Measurements from ENCODE around the gene PHF13.
"Not testable (repeated sequence)": the region's sequence is repeated elsewhere in the genome, so short reads cannot be mapped to it uniquely, and the experiment has no call there.

The PHF13 gene

DNA sequence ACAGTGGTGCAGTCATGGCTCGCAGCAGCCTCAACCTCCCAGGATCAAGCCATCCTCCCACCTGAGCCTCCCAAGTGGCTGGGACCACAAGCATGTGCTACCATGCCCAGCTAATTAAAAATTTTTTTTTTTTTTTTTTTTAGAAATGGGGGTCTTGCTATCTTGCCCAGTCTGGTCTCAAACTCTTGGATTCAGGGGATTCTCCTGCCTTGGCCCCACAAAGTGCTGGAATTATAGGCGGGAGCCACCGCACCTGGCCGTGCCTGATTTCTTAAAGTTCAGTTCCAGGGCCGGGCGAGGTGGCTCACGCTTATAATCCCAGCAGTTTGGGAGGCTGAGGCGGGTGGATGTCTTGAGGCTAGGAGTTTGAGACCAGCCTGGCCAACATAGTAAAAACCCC lies 17.5 kb downstream of the PHF13 start:
- DNase-seq: no peak

DNA sequence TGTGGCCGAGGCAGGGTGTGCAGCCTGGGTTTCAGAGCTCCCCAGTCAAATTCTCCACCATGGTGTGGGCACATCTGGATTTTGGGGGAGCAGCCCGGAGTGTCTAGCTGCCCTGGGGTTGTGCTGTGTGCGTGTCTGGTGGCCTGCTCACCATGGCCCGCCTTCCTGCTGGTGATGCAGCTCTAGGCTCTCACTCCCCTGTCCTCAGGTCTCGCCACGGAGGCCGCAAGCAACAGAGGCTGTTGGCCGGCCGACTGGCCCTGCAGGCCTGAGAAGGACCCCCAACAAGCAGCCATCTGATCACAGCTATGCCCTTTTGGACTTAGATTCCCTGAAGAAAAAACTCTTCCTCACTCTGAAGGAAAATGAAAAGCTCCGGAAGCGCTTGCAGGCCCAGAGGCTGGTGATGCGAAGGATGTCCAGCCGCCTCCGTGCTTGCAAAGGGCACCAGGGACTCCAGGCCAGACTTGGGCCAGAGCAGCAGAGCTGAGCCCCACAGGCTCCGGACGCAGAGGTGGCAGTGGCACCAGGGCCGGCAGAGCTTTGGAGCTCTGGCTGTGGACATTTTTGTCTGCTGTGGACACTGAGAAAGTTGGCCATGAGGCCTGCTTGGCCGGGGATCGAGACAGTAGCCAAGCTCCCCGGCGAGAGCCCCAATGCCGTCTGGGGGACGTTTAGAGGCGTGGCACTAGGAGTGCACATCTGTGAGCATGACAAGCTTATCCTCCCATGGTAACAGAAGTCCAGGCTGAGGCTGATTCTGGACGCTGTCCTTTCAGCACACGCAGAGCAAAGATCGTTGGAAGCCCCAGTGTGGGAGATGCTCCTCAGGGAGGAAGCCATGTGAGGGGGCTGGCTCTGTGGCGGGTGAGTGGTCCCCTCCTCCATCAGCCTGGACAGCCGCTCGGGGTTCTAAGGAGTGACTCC lies 19.3 kb downstream of the PHF13 start:
- no peak for DNase-seq

DNA sequence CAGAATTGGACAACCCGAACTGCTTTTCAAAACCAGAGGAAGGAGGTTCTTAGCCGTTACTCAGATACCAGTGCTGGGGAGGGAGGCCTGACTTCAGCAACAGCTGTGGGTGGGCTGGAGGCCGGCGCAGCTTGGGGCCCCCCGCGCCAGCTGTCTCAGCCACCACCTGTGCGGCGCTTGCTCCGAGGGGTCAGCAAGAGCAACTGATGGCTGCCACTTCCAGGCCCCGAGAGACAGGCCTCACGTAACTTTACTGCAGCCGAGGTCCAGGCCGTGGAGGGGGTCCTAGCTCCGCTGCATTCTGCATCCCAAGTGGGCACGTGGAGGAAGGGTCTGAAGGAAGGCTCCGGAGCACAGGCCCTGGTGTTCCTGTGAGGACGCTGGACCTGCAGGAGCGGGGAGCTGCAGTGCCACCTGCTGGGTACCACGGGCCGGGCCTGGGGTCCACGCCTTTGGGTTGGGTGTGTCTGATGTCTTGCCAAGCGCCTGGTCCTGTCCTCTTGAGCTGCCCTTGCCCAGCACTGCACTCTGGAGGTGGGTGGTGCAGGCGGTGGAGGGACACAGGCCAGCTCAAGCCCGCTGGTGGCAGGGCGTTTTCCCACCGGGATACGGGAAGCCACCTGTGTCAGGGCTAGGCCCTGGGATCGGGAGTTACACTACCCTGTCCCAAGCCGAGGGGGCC lies 21.0 kb downstream of the PHF13 start:
- no peak for DNase-seq

DNA sequence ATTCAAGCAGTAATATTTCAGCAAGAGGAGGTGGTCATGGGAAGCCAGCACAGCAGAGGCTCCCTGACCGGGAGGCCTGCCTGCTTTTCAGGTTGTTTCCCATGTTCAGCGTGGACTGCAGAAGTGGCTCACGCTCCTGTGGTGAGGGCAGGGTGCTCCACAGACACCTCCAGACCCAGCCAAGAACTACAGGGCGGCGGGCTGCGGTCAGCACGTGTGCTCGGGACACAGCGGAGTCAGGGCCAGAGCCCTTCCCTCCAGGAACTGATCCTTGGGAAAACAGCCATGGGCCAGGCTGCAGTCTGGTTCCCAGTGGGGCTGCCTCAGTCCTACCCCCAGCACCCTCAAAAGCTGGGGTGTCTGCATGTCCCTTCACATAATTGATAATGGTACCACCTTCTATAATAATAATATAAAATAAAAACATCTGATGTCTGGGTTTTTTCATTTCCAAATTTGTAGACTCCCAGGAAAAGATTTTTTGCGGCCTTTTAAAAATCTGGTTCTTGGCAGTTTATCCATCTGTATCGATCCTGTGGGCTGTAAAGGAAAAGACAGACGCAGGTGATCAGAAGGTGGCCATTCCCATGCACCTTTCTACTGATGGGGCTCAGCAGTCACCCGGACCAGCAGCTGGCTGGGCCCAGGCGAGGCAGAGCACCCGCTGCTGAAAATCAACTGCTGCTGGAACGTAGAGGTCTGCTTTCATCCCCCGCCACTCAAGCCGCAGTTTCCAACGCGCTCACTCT lies 21.8 kb downstream of the PHF13 start:
- no peak for DNase-seq

DNA sequence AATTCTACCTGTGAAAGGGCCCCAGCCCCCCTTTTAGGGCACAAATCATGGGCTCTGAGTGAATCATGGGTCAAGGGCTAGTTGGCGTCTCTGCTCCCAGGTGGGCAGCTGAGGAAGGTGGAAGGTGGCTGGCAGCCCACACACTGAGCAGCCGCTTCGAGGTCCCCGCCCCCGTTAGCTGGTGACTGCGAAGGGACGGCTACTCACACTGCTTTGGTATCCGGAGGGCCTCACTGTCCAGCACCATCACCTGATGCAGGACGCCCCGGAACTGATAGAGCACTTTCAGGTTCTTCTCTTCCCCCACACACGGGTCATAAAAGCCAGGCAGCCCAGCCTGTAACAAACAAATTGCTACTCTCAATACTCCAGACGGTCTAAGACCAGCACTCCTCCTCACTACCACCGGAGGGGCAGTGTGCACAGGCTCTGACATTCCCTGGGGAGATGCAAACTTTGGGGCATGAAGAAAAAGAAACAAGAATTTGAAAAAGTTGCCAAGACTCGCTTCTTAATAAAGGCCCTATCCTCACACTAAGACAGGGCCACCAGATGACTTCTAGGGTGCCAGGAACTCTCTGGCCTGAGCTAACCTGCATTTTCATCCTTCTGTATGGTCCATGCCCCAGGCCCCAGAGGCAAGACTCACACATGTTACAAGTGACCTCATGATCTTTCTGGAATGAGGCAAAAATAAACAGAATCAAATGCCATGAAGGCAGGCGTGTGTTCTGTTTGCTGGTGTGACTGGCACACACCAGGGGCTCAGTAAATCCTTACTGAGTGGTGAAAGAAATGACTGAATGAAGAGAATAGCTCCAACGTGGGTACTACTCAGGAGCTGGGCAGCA lies 22.6 kb downstream of the PHF13 start:
- DNase-seq: no peak

DNA sequence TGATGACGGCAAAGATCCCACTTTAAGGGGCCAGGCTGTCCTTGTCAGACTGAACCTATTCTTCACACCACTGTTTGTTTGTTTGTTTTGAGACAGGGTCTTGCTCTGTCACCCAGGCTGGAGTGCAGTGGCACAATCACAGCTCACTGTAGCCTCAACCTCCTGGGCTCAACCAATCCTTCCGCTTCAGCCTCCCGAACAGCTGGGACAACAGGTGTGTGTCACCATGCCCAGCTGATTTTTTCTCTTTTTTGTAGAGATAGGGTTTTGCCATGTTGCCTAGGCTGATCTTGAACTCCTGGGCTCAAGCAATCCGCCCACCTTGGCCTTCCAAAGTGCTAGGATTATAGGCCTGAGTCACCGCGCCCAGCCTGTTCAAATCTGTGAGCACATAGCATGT lies 23.2 kb downstream of the PHF13 start:
- DNase-seq: not testable (repeated sequence)

DNA sequence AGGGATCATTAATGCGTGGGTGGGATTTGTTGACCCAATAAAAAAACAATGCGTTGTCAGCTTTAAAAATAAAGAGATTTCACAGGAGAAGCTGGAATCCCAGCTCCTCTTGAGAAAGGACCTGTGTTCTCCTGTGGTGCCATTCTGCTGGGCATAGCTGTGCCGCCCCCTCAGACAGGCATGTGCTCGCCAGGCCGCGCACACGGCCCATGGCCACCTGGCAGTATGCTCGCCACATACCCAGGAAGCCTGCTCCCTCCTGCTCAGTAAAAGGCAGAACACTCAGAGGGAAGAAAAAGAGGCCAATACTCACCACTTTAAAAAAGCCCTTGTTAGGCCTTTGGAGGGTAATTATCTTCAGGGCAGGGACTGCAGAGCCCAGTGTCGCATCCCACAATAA lies 24.2 kb downstream of the PHF13 start:
- no peak for DNase-seq

DNA sequence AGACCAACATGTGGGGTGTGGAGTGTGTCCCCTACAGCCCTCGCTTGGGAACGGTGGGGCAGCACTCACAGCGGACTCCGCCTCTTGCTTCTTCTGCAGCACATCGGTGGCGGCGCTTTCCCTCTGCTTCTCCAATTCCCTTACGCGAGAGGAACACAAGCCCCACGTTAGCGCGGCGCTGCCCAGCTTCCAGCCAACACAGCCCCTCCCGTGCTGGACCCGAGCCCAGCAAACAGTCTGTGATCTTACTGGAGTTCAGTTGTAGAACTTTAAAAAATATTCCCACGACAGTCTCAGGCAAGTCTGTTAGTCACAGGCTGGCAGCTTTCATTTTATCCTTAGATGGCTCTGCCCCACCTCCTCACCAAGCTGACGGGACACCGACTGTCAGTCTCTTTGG lies 24.7 kb downstream of the PHF13 start:
- DNase-seq: no peak

DNA sequence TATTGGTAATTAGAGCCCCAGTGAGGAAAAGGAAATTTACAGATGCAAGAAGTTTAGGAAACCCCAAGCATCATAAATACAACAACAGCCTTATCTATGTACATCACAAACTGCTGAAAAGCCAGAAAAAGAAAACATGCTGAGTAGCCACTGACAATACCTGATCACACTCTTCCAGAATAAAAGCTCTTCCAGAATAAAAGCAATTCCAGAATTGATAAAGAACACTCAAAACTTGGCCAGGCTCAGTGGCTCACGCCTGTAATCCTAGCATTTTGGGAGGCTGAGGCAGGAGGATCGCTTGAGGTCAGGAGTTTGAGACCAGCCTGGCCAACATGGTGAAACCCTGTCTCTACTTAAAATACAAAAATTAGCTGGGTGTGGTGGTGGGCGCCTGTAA lies 27.3 kb downstream of the PHF13 start:
- not testable (repeated sequence) for DNase-seq

DNA sequence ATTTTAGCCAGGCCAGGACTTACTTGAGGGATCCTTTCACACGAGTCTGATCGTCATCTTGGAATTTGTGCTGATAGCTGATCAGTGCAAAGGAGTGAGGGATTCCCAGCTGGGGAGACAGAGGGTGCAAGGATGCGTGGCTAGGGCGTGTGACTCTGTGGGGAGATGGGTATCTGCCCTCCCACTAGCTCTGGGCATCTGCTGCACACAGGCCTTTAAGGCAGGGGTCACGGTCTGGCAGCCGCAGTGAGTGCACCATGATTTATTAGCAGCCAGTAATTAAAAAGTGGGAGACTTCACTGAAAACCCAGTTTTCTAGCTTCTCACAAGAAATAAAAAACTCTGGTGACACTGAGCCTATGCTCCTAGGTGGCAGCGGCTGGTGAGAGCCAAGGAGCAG lies 31.5 kb downstream of the PHF13 start:
- no peak for DNase-seq

DNA sequence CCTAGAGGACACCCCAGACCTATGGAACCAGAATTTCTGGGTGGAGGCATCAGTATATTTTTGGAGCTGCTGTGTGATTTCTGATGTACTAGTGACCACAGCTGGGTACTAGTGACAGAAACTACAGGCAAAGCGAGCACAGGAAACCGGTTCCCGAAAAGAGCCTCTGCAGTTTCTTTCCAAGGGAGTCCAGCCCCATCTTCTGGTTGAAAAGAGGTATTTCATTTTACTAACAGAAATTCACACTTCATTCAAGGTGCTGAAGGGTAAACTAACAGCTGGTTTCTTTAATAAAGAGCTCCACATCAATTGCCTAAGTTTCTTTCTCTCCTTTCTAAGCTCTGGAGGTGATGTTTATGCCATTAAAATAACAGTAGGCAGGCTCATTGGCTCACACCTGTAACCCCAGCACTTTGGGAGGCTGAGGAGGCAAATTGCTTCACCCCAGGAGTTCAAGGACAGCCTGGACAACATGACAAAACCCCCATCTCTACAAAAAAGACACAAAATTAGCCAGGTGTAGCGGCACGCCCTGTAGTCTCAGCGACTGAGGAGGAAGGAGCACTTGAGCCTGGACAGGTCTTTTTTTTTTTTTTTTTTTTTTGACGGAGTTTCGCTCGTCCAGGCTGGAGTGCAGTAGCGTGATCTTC lies 33.1 kb downstream of the PHF13 start:
- DNase-seq: no peak

DNA sequence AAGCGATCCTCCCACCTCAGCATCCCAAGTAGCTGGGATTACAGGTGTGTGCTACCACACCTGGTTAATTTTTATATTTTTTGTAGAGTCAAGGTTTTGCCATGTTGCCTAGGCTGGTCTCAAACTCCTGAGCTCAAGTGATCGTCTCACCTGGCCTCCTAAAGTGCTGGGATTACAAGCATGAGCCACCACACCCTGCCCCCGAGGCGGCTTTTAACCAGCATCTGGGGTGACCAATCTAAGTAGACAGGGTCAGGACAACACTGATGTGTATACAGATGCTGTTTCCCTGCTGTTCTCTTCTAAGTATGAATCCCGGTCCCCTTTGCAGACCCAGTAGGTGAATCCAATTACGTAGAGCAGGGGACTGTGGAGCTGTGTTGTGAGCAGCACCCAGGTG lies 35.0 kb downstream of the PHF13 start:
- no peak for DNase-seq

DNA sequence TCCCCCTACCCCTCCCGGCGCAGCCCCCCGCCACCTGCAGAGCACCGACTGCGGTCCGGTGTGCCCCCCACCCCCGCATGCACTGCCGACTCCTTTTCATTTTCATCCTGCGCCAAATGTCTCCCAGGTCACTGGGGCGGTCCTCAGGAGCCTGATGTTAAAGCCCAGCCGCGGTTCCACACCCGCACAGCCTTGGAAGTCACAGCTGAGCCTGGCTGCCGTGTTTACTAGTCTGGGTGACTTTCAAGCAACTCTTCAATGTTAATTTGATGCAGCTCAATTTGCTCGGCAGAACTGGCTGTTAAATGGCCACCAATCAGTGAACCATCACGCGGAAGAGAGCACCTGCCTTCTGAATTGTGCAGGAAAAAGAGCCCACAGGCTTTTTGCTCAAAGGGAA lies 38.4 kb downstream of the PHF13 start:
- DNase-seq: no peak

DNA sequence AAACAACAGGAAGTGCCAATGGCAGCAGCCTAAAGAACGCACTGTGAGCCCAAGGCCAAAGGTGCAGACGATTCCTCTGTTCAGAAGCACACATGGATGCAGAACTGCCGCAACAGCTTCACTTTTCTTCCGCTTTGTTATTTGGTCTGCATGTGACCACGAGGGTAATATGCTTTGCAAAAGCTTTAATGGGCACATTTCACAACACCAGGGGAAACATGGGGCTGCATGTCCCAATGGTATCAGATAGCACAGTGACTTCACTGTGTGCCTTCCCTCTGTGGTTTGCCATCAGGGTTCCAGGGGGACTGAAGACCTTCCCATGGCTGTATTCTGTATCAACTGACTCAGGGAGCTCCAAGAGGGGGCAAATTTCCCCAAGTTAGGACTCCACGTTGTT lies 39.5 kb downstream of the PHF13 start:
- DNase-seq: peak; percentile 94

DNA sequence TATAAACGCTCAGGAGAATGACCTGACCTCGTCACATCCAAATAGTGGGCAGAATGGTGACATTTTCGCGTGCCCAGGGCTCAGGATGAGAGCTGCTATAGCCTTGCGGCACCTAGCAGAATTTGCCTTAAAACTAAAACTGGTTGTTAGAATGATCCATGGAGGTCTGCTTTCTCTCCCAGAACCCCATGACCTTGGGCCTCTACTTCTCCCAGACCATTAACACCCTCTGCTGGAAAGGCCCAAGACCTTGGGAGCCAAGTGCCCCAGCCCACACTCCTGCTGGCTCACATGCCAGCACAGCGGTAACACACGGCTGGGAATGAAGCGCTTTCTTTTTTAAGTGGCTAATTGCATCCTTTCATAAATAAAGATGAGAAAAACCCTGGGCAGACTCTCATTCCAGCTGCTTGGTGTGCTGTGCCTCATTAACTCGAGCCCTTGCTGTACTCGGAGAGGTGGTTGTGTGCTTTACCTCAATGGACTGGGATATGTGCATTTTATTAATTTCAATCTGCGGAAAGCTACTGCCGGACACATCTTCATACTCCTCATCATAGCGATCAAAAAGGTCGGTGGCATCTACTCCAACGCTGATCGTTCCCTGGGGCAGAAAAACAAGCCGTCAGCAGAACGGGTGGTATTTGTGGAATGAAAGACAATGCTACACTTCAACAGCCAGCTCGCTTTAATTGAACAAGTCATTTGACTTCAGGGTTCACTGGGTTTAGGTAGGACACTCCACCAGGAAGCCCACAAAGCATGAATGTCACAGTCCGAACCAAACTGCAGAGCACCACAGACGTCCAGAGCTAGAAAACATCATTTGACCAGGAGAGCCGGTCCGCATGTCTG lies 40.1 kb downstream of the PHF13 start:
- DNase-seq: no peak

DNA sequence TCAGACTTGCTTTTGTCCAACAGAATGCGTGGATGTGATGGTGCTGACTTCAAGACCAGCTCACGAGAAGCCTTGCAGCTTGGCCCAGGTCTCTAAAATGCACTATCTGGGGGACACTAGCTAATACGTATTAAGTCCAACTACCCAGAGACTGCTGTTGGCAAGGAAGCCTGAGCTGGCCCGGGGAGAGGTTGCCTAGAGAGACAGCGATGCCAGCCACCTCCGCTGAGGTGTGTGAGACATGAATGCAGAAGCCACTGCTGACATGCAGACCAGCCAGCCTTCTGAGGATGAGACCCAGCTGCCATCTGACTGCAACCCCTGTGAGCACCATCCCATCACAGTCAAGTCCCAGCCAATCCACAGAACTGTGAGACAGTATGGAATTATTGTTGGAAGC lies 43.6 kb downstream of the PHF13 start:
- DNase-seq: no peak

DNA sequence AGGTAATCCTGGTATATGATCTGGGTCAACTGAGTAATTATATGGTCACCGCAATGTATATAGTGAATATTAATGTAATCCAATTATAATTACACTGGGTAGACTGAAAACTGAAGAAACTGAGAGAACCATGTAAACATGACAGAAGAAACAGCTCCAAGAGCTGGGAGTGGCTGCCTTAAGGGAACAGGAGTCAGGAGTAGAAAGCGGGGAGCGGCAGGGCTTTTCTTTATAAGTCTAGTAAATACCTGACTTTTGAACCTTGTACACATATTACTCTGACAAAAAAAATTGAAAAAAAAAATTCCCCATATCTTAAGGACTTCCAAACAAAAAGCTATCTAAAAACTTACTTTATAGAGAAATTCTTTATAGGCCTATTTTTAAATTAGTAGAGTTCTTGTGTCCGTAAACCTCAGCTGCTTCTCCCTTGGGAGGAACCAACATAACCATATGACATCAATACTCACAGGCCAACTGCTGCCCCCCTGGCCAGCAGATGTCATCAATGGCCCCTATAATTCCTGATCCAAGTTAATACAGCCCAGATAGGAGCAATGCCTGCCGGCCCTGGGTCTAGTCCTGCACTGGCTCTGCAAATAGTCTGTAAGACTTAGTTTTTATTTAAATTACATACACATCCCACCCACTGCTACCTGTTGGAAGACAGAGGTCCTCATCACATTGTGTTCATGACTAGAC lies 45.0 kb downstream of the PHF13 start:
- no peak for DNase-seq

DNA sequence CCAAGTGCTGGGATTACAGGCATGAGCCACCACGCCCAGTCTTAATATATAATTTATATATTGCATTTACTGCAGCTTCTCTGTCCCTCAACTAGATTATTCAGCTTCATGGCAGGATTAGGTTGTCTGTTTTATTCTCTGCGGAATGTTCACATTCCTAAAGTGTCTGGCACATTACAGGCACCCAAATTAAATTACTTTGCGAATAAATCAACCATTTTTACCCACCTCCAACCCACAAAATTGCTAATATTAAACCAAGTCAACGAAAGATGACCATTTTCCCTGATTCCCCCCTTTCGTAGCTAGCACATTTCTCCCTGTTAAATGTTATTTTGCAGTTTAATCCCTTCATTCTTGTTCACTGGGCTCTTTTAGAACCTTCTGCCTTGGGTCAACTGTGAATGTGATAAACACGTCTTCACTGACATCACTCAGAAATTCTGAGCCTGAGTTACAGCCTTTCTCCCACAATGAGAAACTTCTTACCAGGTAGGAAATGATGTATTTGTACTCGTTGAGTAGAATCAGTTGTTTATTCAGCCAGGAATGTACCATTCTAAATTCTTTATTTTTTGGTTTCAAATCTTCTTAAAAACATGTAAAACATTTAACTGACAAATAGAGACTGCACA lies 47.0 kb downstream of the PHF13 start:
- no peak for DNase-seq

DNA sequence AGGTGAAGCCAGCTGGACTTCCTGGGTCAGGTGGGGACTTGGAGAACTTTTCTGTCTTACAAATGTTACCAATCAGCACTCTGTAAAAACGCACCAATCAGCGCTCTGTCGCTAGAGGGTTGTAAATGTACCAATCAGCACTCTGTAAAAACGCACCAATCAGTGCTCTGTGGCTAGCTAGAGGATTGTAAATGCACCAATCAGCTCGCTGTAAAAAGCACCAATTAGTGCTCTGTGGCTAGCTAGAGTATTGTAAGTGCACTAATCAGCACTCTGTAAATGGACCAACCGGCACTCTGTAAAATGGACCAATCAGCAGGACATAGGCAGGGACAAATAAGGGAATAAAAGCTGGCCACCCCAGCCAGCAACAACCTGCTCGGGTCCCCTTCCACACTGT lies 48.9 kb downstream of the PHF13 start:
- not testable (repeated sequence) for DNase-seq

DNA sequence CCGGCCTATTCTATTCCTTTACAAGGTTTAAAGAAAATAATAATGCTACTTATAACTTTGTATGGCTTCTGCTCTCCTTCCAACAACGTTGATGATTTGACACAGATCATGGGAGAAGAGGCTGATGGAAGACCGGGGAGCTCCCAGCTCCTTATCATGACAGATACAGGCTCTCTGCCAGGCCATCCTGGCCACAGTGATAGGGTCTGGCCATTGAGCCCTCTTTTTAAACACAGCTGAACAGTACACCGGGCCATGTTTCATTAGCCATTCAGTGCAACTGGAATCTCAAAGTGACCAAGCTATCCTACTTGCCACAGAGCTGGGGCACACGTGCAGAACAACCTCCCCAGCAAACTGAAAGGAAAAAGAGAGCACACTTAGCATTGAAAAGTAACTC lies 53.2 kb downstream of the PHF13 start:
- no peak for DNase-seq
